ENCODE results near the gene TRAPPC2B.
A peak's percentile ranks its signal among the peaks of the same experiment; 100 is the strongest.
"Not testable (repeated sequence)": the region's sequence is repeated elsewhere in the genome, so short reads cannot be mapped to it uniquely, and the experiment has no call there.

Gene TRAPPC2B

DNA sequence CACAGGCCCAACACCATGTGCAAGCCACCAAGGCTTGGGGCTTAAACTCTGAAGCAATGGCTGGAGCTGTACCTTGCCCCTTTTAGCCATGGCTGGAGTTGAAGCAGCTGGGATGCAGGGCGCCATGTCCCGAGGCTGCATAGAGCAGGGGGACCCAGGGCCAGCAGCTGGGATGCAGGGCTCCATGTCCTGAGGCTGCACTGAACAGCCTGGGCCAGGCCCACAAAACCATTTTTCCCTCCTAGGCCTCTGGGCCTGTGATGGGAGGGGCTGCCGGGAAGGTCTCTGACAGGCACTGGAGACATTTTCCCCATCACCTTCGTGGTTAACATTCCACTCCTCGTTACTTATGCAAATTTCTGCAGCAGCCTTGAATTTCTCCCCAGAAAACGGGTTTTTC lies 10.8 kb downstream of the TRAPPC2B start:
- no peak for DNase-seq (ENCODE audit: low read depth, low spot score)
- no peaks in the 10 kb centered on the region for H3K27me3 ChIP-seq (ENCODE audit: insufficient read depth, insufficient read length)
- H3K36me3 ChIP-seq (ENCODE audit: insufficient read depth, insufficient read length, low read length), result peaks cover 38% of the 10 kb centered on the region
- H3K9ac ChIP-seq (ENCODE audit: insufficient read length, low read depth), result no peak overlapping the region
- H3K4me1 ChIP-seq (ENCODE audit: insufficient read depth, insufficient read length), result no peaks in the 10 kb centered on the region
- no peak overlapping the region for H3K4me3 ChIP-seq (ENCODE audit: insufficient read length, low read depth)
- H3K9me3 ChIP-seq (ENCODE audit: insufficient read depth, low read length), result peaks cover 39% of the 10 kb centered on the region; the same call in 1 of the 2 replicates
- TF ChIP-seq ZNF274 (IDR thresholded peaks at IDR 0.05; ENCODE audit: low read depth, low read length) (no peak), SUZ12 (IDR thresholded peaks at IDR 0.05; ENCODE audit: extremely low read depth, insufficient read depth, insufficient read length) (no peak), YY1 (IDR thresholded peaks at IDR 0.05; ENCODE audit: insufficient read depth, insufficient read length) (no peak)

DNA sequence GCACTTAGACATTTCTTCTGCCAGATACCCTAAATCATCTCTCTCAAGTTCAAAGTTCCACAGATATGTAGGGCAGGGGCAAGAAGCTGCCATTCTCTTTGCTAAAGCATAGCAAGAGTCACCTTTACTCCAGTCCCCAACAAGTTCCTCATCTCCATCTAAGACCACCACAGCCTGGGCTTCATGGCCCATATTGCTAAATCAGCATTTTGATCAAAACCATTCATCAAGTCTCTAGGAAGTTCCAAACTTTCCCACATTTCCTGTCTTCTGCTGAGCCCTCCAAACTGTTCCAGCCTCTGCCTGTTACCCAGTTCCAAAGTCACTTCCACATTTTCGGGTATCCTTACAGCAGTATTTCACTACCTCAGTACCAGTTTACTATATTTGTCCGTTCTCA lies 11.3 kb downstream of the TRAPPC2B start:
- H3K27me3 ChIP-seq (ENCODE audit: insufficient read depth, insufficient read length); H3K4me3 ChIP-seq (ENCODE audit: insufficient read length, low read depth); H3K4me1 ChIP-seq (ENCODE audit: insufficient read depth, insufficient read length); H3K9ac ChIP-seq (ENCODE audit: insufficient read length, low read depth); DNase-seq (ENCODE audit: low read depth, low spot score): not testable (repeated sequence)
- H3K9me3 ChIP-seq (ENCODE audit: insufficient read depth, low read length), result peaks cover 39% of the 10 kb centered on the region; the same call in 1 of the 2 replicates
- H3K36me3 ChIP-seq (ENCODE audit: insufficient read depth, insufficient read length, low read length), result peaks cover 38% of the 10 kb centered on the region

DNA sequence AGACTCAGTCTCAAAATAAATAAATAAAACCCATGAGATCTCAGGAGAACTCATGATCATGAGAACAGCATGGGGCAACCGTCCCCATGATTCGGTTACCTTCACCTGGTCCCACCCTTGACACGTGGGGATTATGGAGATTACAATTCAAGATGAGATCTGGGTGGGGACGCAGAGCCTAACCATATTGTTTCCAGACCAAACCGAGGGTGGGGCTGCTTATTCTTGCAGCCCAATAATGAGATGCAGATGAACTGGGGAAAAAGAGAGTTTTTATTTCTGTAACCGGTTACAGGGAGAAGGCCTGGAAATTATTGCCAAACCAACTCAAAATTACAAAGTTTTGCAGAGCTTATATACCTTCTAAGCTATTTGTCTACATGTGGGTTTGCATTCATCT lies 12.8 kb downstream of the TRAPPC2B start:
- no peak for TF ChIP-seq SUZ12 (IDR thresholded peaks at IDR 0.05; ENCODE audit: extremely low read depth, insufficient read depth, insufficient read length)
- TF ChIP-seq ZNF274 (IDR thresholded peaks at IDR 0.05; ENCODE audit: low read depth, low read length), result no peak
- TF ChIP-seq YY1 (IDR thresholded peaks at IDR 0.05; ENCODE audit: insufficient read depth, insufficient read length), result no peak
- Histone ChIP-seq H3K4me1 (ENCODE audit: insufficient read depth, insufficient read length) (no peaks in the 10 kb centered on the region), H3K9me3 (ENCODE audit: insufficient read depth, low read length) (peaks cover 39% of the 10 kb centered on the region; the same call in 1 of the 2 replicates), H3K27me3 (ENCODE audit: insufficient read depth, insufficient read length) (no peaks in the 10 kb centered on the region), H3K36me3 (ENCODE audit: insufficient read depth, insufficient read length, low read length) (peaks cover 38% of the 10 kb centered on the region), H3K4me3 (ENCODE audit: insufficient read length, low read depth) (no peak overlapping the region), H3K9ac (ENCODE audit: insufficient read length, low read depth) (no peak overlapping the region)
- DNase-seq (ENCODE audit: low read depth, low spot score), result no peak

DNA sequence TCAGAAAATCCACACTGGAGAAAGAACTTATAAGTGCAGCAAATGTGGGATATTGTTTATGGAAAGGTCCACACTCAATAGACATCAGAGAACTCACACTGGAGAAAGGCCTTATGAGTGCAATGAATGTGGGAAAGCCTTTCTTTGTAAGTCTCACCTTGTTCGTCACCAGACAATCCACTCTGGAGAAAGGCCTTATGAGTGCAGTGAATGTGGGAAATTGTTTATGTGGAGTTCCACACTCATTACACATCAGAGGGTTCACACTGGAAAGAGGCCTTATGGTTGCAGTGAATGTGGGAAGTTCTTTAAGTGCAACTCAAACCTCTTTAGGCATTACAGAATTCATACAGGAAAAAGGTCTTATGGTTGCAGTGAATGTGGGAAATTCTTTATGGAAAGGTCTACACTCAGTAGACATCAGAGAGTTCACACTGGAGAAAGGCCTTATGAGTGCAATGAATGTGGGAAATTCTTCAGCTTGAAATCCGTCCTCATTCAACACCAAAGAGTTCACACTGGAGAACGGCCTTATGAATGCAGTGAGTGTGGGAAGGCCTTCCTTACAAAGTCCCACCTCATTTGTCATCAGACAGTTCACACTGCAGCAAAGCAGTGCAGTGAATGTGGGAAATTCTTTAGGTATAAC lies 14.3 kb downstream of the TRAPPC2B start:
- Histone ChIP-seq H3K27me3 (ENCODE audit: insufficient read depth, insufficient read length) (no peaks in the 10 kb centered on the region), H3K4me3 (ENCODE audit: insufficient read length, low read depth) (no peak overlapping the region), H3K9me3 (ENCODE audit: insufficient read depth, low read length) (peaks cover 38% of the 10 kb centered on the region; the same call in 1 of the 2 replicates), H3K36me3 (ENCODE audit: insufficient read depth, insufficient read length, low read length) (peaks cover 28% of the 10 kb centered on the region), H3K9ac (ENCODE audit: insufficient read length, low read depth) (no peak overlapping the region), H3K4me1 (ENCODE audit: insufficient read depth, insufficient read length) (no peaks in the 10 kb centered on the region)
- TF ChIP-seq SUZ12 (IDR thresholded peaks at IDR 0.05; ENCODE audit: extremely low read depth, insufficient read depth, insufficient read length), result no peak
- TF ChIP-seq YY1 (IDR thresholded peaks at IDR 0.05; ENCODE audit: insufficient read depth, insufficient read length), result no peak
- peak; percentile 43; the same call in 1 of the 2 replicates for TF ChIP-seq ZNF274 (IDR thresholded peaks at IDR 0.05; ENCODE audit: low read depth, low read length)
- DNase-seq (ENCODE audit: low read depth, low spot score), result no peak

DNA sequence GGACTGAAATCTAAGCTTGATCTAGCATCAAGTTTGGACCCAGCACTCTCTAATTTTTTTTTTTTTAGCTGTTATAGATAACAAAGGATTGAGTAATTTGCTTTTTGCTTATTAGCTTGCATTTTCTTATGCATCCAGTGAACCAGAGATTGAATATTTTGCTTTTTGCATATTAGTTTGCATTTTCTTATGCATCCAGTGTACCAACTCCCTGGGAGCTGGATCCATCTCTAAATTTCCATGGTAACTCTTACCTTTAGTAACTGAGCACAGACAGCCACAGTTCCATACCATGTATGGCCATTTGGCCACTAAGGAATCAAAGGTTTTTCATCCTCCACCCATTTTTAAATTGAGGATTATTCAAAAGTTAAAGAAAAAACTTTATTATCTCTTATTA lies 17.6 kb downstream of the TRAPPC2B start:
- H3K9ac ChIP-seq (ENCODE audit: insufficient read length, low read depth), result no peak overlapping the region
- H3K4me3 ChIP-seq (ENCODE audit: insufficient read length, low read depth), result no peak overlapping the region
- TF ChIP-seq SUZ12 (IDR thresholded peaks at IDR 0.05; ENCODE audit: extremely low read depth, insufficient read depth, insufficient read length), result no peak
- TF ChIP-seq ZNF274 (IDR thresholded peaks at IDR 0.05; ENCODE audit: low read depth, low read length), result no peak
- peaks cover 20% of the 10 kb centered on the region; the same call in 1 of the 2 replicates for H3K9me3 ChIP-seq (ENCODE audit: insufficient read depth, low read length)
- H3K4me1 ChIP-seq (ENCODE audit: insufficient read depth, insufficient read length), result no peaks in the 10 kb centered on the region
- H3K36me3 ChIP-seq (ENCODE audit: insufficient read depth, insufficient read length, low read length), result peaks cover 15% of the 10 kb centered on the region
- no peak for DNase-seq (ENCODE audit: low read depth, low spot score)
- H3K27me3 ChIP-seq (ENCODE audit: insufficient read depth, insufficient read length), result no peaks in the 10 kb centered on the region

DNA sequence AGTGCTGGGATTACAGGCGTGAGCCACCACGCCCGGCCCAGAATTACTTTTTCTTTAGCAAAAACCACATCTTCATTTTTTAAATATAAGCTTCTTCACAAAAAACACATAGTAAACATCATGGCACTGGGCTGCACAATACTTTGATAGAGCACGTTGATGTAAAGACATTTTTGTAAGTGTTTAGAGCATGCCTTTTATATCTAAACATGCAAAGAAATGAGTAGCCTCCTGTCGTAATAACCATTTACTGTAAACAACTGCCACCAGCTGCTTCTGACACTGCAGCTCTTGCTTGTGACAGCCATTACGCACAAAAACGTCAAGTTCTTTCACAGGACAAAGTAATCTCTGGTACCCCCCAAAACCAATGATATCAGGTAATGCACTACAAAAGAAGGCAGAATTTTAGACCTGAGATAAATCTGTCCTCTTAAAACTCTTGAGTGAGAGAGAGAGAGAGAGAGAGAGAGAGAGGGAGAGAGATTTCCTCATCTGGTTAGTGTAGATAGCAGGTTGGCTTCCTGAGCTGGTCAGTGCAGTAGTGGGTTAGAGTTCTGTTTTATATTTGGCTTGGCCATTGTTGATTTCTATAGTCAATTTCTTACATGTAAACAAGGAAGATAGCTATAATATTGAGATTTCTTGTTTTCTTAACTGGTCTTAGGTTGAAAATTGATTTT lies 19.6 kb downstream of the TRAPPC2B start:
- Histone ChIP-seq H3K4me1 (ENCODE audit: insufficient read depth, insufficient read length) (no peaks in the 10 kb centered on the region), H3K4me3 (ENCODE audit: insufficient read length, low read depth) (no peak overlapping the region), H3K27me3 (ENCODE audit: insufficient read depth, insufficient read length) (no peaks in the 10 kb centered on the region), H3K36me3 (ENCODE audit: insufficient read depth, insufficient read length, low read length) (peaks cover 5% of the 10 kb centered on the region), H3K9ac (ENCODE audit: insufficient read length, low read depth) (no peak overlapping the region), H3K9me3 (ENCODE audit: insufficient read depth, low read length) (peaks cover 8% of the 10 kb centered on the region; the same call in 1 of the 2 replicates)
- TF ChIP-seq ZNF274 (IDR thresholded peaks at IDR 0.05; ENCODE audit: low read depth, low read length), result no peak
- no peak for TF ChIP-seq YY1 (IDR thresholded peaks at IDR 0.05; ENCODE audit: insufficient read depth, insufficient read length)
- DNase-seq (ENCODE audit: low read depth, low spot score), result no peak

DNA sequence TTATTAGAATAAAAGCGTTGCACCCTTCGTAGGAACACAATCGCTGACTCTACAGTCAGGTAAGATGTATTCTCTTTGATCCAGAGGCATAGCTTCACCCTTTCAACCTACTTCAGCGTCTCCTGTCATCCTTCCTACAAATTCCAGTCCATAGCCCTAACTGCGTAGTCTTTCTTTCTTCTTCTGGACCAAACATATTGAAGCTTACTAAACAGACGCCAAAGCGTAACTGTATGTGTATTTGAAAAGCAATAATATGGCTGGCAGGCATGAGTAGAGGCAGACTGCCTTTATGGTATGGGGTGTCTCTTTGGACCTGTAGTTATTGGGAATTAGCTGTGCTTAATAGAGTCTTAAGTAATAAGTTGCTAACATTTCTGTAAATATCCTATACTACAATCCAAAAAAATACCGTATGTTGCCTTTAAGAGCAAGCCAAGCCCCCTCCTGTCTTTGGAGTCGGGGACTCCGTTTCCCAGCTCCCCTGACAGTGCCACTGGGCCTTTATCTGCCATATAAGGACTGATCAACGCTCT lies 25.9 kb downstream of the TRAPPC2B start:
- H3K9ac ChIP-seq (ENCODE audit: insufficient read length, low read depth), result peak overlapping the region; percentile 21
- peaks cover 10% of the 10 kb centered on the region for H3K36me3 ChIP-seq (ENCODE audit: insufficient read depth, insufficient read length, low read length)
- DNase-seq (ENCODE audit: low read depth, low spot score), result no peak
- H3K4me3 ChIP-seq (ENCODE audit: insufficient read length, low read depth), result peak overlapping the region; percentile 26
- H3K27me3 ChIP-seq (ENCODE audit: insufficient read depth, insufficient read length), result no peaks in the 10 kb centered on the region
- no peaks in the 10 kb centered on the region for H3K4me1 ChIP-seq (ENCODE audit: insufficient read depth, insufficient read length)
- no peaks in the 10 kb centered on the region for H3K9me3 ChIP-seq (ENCODE audit: insufficient read depth, low read length)
- TF ChIP-seq SUZ12 (IDR thresholded peaks at IDR 0.05; ENCODE audit: extremely low read depth, insufficient read depth, insufficient read length), result no peak
- TF ChIP-seq ZNF274 (IDR thresholded peaks at IDR 0.05; ENCODE audit: low read depth, low read length), result no peak
- TF ChIP-seq YY1 (IDR thresholded peaks at IDR 0.05; ENCODE audit: insufficient read depth, insufficient read length), result no peak
